ENCODE results near the gene CCDC194.

GRCh38 chr19:17436874-17437267 lies 42.9 kb upstream of the CCDC194 start:
- TF ChIP-seq RXRA (CRISPR knock-in tag; IDR thresholded peaks at IDR 0.05) (no peak), DPF2 (CRISPR knock-in tag; IDR thresholded peaks at IDR 0.05; ENCODE audit: borderline replicate concordance, low read depth) (no peak), ZFX (CRISPR knock-in tag; IDR thresholded peaks at IDR 0.05; ENCODE audit: low read depth) (no peak), SP4 (CRISPR knock-in tag; IDR thresholded peaks at IDR 0.05) (no peak), EP300 (IDR thresholded peaks at IDR 0.05; ENCODE audit: low read depth in 2 of 2, low read length in 2 of 2) (no peak), EP300 (CRISPR knock-in tag; IDR thresholded peaks at IDR 0.05; ENCODE audit: borderline replicate concordance) (no peak)
